ENCODE data around the gene CNKSR2. TPM values are rescaled to one million over a fixed set of nuclear protein-coding genes. Genes with fewer than 3 reads are reported as not detected.
A peak's percentile ranks its signal among the peaks of the same experiment; 100 is the strongest.

The CNKSR2 gene
- not detected in 2 replicates for total RNA-seq (2014; rRNA removed; shearing (Covaris generic))

- peak; percentile 4 for DNase-seq (ENCODE audit: low read depth)
These were observed at the start of gene CNKSR2 for GRCh38 chrX:21374163-21374993. Gene CNKSR2 (plus strand): TSS chrX:21374418. CDS start chrX:21374898, 480 bp downstream.

GRCh38 chrX:21354725-21355124, 19.5 kb upstream of the CNKSR2 start:
- peak; percentile 2 for DNase-seq (ENCODE audit: low read depth)

- DNase-seq (ENCODE audit: low read depth) = no peak
These were observed 18.4 kb upstream of the CNKSR2 start for GRCh38 chrX:21355831-21356230.

- no peak for DNase-seq (ENCODE audit: low read depth)
These were observed 4.6 kb upstream of the CNKSR2 start for GRCh38 chrX:21369613-21370012.

GRCh38 chrX:21373001-21373400, 1.2 kb upstream of the CNKSR2 start:
- no peak for DNase-seq (ENCODE audit: low read depth)

GRCh38 chrX:21373637-21374162, 518 bp upstream of the CNKSR2 start:
- DNase-seq (ENCODE audit: low read depth) = no peak

- no peak for DNase-seq (ENCODE audit: low read depth)
These were observed 933 bp downstream of the CNKSR2 start for GRCh38 chrX:21374994-21375707.

GRCh38 chrX:21375708-21376009, 1.4 kb downstream of the CNKSR2 start:
- DNase-seq (ENCODE audit: low read depth) = no peak

- DNase-seq (ENCODE audit: low read depth) = no peak
These were observed 2.4 kb downstream of the CNKSR2 start for GRCh38 chrX:21376636-21377035.

- no peak for DNase-seq (ENCODE audit: low read depth)
These were observed 5.8 kb downstream of the CNKSR2 start for GRCh38 chrX:21379991-21380390.

- DNase-seq (ENCODE audit: low read depth) = no peak
These were observed 8.5 kb downstream of the CNKSR2 start for GRCh38 chrX:21382715-21383114.

- no peak for DNase-seq (ENCODE audit: low read depth)
These were observed 9.3 kb downstream of the CNKSR2 start for GRCh38 chrX:21383546-21383945.

- DNase-seq (ENCODE audit: low read depth) = no peak
These were observed 10.0 kb downstream of the CNKSR2 start for GRCh38 chrX:21384178-21384577.

GRCh38 chrX:21394792-21395191, 20.6 kb downstream of the CNKSR2 start:
- no peak for DNase-seq (ENCODE audit: low read depth)

GRCh38 chrX:21398426-21398825, 24.2 kb downstream of the CNKSR2 start:
- peak; percentile 12 for DNase-seq (ENCODE audit: low read depth)

- no peak for DNase-seq (ENCODE audit: low read depth)
These were observed 26.3 kb downstream of the CNKSR2 start for GRCh38 chrX:21400408-21401121.

GRCh38 chrX:21408307-21408706, 34.1 kb downstream of the CNKSR2 start:
- DNase-seq (ENCODE audit: low read depth) = no peak

- no peak for DNase-seq (ENCODE audit: low read depth)
These were observed 34.6 kb downstream of the CNKSR2 start for GRCh38 chrX:21408788-21409187.

GRCh38 chrX:21412029-21412428, 37.8 kb downstream of the CNKSR2 start:
- DNase-seq (ENCODE audit: low read depth) = no peak

GRCh38 chrX:21412883-21413282, 38.7 kb downstream of the CNKSR2 start:
- no peak for DNase-seq (ENCODE audit: low read depth)

GRCh38 chrX:21427086-21427485, 52.9 kb downstream of the CNKSR2 start:
- DNase-seq (ENCODE audit: low read depth) = no peak

- DNase-seq (ENCODE audit: low read depth) = no peak
These were observed 62.8 kb downstream of the CNKSR2 start for GRCh38 chrX:21437036-21437435.

Data from M059J (cell line).